Adipocyte (in vitro differentiated cells): Measurements from ENCODE around the gene RIT2.
A peak's percentile ranks its signal among the peaks of the same experiment; 100 is the strongest.

Experiments used
- DNase-seq: peaks from one replicate; pipeline ENCODE4 v3.0.0-alpha.2; 2015; ENCODE audit warnings: low read depth
- H3K27me3 ChIP-seq: replicated peaks from 2 replicates; pipeline ENCODE4 v1.7.0; 2013; ENCODE audit warnings: mild to moderate bottlenecking, low read length, moderate library complexity; ENCODE audit not compliant: control insufficient read depth, insufficient read depth
- H3K36me3 ChIP-seq: 2 replicates; pipeline ENCODE4 v1.7.0; 2013; ENCODE audit warnings: low read length, mild to moderate bottlenecking, moderate library complexity; ENCODE audit not compliant: control insufficient read depth, insufficient read depth, severe bottlenecking
- H3K4me1 ChIP-seq: 2 replicates; pipeline ENCODE4 v1.7.0; 2013; ENCODE audit warnings: mild to moderate bottlenecking, low read length, moderate library complexity; ENCODE audit not compliant: control insufficient read depth, insufficient read depth
- H3K4me3 ChIP-seq: 2 replicates; pipeline ENCODE4 v1.7.0; 2013; ENCODE audit warnings: mild to moderate bottlenecking, low read length, moderate library complexity
- H3K9ac ChIP-seq: 2 replicates; pipeline ENCODE4 v1.7.0; 2013; ENCODE audit warnings: mild to moderate bottlenecking, low read length, moderate library complexity
- H3K9me3 ChIP-seq: 2 replicates; pipeline ENCODE4 v1.7.0; 2013; ENCODE audit warnings: mild to moderate bottlenecking, low read length, moderate library complexity; ENCODE audit not compliant: control insufficient read depth

RIT2 gene

DNA sequence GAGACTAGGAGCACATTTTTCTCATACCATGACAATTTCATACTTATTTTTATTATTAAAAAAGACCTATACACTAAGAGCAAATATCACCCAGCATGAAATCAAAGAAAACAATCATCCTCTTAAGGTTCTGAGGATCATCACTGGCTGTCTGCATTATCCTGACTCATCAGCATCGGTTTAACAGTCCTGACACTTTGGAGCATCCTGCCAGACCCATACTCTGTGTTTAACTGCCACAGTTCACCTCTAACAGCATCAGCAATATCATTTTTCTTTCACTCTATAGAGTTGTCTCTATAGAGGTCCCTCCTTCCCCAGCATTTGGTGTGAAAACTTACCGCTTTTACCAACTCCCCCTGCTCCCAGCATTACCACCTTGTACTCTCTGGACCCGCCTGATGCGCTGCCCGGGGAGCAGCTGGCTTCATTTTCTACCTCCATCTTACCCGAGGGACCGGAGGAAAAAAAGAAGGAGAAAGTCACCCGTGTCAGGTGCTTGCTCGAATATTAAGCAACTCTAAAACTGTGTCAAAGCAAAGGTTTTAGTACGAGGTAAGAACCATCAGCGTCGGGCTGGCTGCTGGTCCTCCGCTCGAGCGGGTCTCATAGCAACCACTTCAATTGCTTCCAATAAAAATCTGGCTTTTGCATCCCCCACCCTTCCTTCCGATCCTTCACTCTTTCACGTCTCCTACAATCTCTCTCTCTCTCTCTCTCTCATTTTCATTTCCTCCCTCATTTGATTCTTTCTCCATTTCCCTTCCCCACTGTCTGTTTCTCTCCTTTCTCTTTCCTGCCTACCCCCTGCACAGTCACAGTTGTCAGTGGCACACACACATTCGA is at the start of gene RIT2:
Gene RIT2, minus strand, starts transcription at position 610 of the 846 bp plus-strand sequence.
- peaks cover 21% of the 10 kb centered on the region for H3K27me3 ChIP-seq
- H3K4me1 ChIP-seq = peaks cover 4% of the 10 kb centered on the region
- no peak for DNase-seq
- no peaks in the 10 kb centered on the region for H3K9me3 ChIP-seq
- no peak within 1 kb of the TSS for H3K4me3 ChIP-seq
- H3K36me3 ChIP-seq = no peaks in the 10 kb centered on the region
- no peak within 1 kb of the TSS for H3K9ac ChIP-seq

- DNase-seq = peak; percentile 64
- H3K4me1 ChIP-seq = peaks cover 22% of the 10 kb centered on the region
- peaks cover 8% of the 10 kb centered on the region for H3K9me3 ChIP-seq
- H3K27me3 ChIP-seq = no peaks in the 10 kb centered on the region
- no peak overlapping the region for H3K4me3 ChIP-seq
- no peaks in the 10 kb centered on the region for H3K36me3 ChIP-seq
- H3K9ac ChIP-seq = no peak overlapping the region
Measured at GRCh38 chr18:43161528-43161927, 46.0 kb upstream of the RIT2 start.

- Histone ChIP-seq H3K4me1 (peaks cover 22% of the 10 kb centered on the region), H3K9me3 (peaks cover 8% of the 10 kb centered on the region), H3K4me3 (no peak overlapping the region), H3K27me3 (no peaks in the 10 kb centered on the region), H3K36me3 (no peaks in the 10 kb centered on the region), H3K9ac (no peak overlapping the region)
- DNase-seq = peak; percentile 42
Measured at GRCh38 chr18:43160509-43160908, 45.0 kb upstream of the RIT2 start.

DNA sequence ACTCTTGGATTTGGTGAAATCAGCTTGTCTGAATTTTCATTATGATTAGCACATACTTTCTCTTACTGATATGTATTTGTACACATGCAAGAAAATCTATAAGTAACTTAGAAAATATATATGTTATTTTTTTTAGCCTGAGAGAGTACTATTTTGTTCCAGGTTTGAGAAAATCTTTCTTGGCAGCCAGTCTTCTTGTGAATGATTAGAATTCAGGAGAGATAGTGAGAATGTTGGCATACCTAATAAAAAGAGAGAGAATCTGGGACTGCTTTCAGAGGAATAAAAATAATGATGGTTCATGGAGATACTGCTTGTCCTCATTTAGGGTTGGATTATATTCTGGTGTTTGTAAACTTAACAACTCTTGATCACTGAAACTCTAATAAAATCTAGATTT is 44.4 kb upstream of the RIT2 start:
- H3K36me3 ChIP-seq = no peaks in the 10 kb centered on the region
- H3K4me3 ChIP-seq = no peak overlapping the region
- H3K4me1 ChIP-seq = peaks cover 22% of the 10 kb centered on the region
- peaks cover 8% of the 10 kb centered on the region for H3K9me3 ChIP-seq
- H3K27me3 ChIP-seq = no peaks in the 10 kb centered on the region
- H3K9ac ChIP-seq = no peak overlapping the region
- DNase-seq = no peak

DNA sequence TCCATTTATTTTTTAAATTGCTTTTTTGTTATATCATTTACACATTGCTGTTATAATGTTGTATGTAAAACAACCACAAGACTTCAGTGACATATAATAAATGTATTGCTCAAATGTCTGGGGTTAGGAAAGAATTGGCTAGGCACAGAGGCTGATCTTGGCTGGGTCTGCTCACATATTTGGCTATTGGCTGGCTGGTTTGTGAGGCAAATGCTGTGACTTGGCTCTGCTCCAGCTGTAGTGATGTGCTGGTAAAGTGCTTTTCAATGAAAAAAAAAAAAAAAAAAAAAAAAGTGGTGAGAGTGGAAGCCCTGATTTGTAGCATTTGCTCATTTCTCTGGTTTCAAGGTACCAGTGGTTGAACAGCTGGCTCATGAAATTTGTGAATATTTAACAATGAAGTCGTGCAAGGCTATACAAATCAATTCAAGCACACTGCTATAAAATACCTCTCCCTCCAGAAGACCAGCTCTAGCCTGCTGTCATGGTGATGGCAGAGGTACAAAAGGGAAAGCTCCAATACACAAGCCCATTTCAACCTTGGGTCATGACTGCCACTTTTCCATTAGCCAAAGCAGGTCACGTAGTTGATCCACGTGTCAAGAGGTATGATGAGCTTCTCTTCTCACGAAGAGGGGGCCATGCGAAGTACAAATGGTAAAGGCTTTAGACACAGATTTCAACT is 43.7 kb upstream of the RIT2 start:
- no peak overlapping the region for H3K4me3 ChIP-seq
- H3K27me3 ChIP-seq = no peaks in the 10 kb centered on the region
- no peak overlapping the region for H3K9ac ChIP-seq
- H3K9me3 ChIP-seq = peaks cover 4% of the 10 kb centered on the region
- H3K4me1 ChIP-seq = peaks cover 22% of the 10 kb centered on the region
- H3K36me3 ChIP-seq = no peaks in the 10 kb centered on the region
- peak; percentile 29 for DNase-seq

- H3K4me3 ChIP-seq = no peak overlapping the region
- H3K9ac ChIP-seq = no peak overlapping the region
- H3K27me3 ChIP-seq = no peaks in the 10 kb centered on the region
- no peaks in the 10 kb centered on the region for H3K9me3 ChIP-seq
- DNase-seq = no peak
- H3K4me1 ChIP-seq = peaks cover 22% of the 10 kb centered on the region
- H3K36me3 ChIP-seq = no peaks in the 10 kb centered on the region
Measured at GRCh38 chr18:43158381-43158780, 42.9 kb upstream of the RIT2 start.

- Histone ChIP-seq H3K36me3 (no peaks in the 10 kb centered on the region), H3K4me3 (no peak overlapping the region), H3K9me3 (no peaks in the 10 kb centered on the region), H3K27me3 (no peaks in the 10 kb centered on the region), H3K9ac (no peak overlapping the region), H3K4me1 (peaks cover 10% of the 10 kb centered on the region)
- no peak for DNase-seq
Measured at GRCh38 chr18:43155842-43156241, 40.4 kb upstream of the RIT2 start.

DNA sequence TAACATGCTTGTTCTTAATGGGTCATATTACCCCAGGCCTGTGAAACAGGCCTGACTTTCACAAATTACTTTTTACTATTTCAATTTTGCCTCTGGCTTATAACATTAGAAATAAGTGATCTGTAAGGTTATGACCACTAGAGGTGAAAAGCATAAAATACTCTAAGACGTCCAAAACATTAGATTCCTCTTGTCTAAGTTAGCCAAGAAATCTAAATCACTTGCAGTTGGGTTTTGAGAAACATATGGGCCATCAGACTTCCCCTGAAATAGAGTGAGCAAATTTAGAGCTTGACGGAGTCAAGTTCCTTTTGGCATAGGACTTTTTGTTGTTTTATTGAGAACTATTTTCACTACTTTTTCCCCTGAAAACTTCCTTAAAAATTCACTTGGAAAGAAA is 32.7 kb upstream of the RIT2 start:
- Histone ChIP-seq H3K9me3 (no peaks in the 10 kb centered on the region), H3K4me3 (no peak overlapping the region), H3K36me3 (no peaks in the 10 kb centered on the region), H3K4me1 (peaks cover 3% of the 10 kb centered on the region), H3K27me3 (no peaks in the 10 kb centered on the region), H3K9ac (no peak overlapping the region)
- DNase-seq = no peak

DNA sequence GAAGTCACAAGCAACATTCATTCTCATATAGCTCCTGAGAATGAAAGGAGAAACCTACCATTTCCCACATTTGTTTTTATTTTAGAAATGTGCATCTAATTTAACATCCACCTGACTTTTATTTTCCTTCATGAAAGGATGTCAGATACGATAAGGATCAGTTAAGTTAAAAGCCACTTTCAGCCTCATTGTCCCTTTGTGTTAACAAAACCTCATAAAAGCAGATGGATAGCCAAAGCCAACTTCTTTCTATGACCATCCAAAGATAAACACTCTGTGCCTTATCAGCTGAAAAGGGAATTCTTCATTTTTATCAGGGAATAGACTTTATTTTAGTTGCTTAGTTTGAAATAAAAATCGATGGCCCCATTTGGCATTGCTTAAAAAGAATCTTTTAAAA is 25.7 kb upstream of the RIT2 start:
- no peak overlapping the region for H3K4me3 ChIP-seq
- DNase-seq = no peak
- H3K9ac ChIP-seq = no peak overlapping the region
- peaks cover 3% of the 10 kb centered on the region for H3K4me1 ChIP-seq
- H3K27me3 ChIP-seq = no peaks in the 10 kb centered on the region
- H3K36me3 ChIP-seq = no peaks in the 10 kb centered on the region
- no peaks in the 10 kb centered on the region for H3K9me3 ChIP-seq

GRCh38 chr18:43139288-43139946 is 23.9 kb upstream of the RIT2 start:
- no peaks in the 10 kb centered on the region for H3K9me3 ChIP-seq
- H3K4me1 ChIP-seq = no peaks in the 10 kb centered on the region
- H3K27me3 ChIP-seq = no peaks in the 10 kb centered on the region
- no peaks in the 10 kb centered on the region for H3K36me3 ChIP-seq
- no peak overlapping the region for H3K9ac ChIP-seq
- H3K4me3 ChIP-seq = no peak overlapping the region
- no peak for DNase-seq

DNA sequence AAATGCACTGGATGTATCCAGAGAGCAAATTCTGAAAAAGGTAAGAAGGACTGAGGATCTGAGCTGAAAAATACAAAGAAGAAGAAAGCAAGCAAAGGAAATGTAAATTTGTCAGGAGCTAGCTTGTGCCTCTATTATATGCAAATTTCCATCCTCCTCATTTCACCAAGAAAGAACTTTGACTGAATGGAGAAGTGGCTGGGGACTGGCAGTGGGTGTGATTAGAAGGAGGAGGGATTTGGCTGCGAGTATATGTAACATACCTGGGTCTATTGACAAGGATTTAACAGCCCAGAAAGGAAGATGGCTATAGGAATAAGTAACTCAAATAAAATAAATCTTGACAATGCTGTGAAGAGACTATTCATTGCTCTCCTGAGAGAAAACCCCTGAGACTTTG is 19.4 kb upstream of the RIT2 start:
- no peaks in the 10 kb centered on the region for H3K9me3 ChIP-seq
- H3K27me3 ChIP-seq = no peaks in the 10 kb centered on the region
- peaks cover 3% of the 10 kb centered on the region for H3K4me1 ChIP-seq
- no peak overlapping the region for H3K9ac ChIP-seq
- DNase-seq = no peak
- no peaks in the 10 kb centered on the region for H3K36me3 ChIP-seq
- H3K4me3 ChIP-seq = no peak overlapping the region
